Renal pelvis (tissue), 4 donors: ENCODE measurements around the gene PCNP. TPM values are rescaled to one million over a fixed set of nuclear protein-coding genes. Genes with fewer than 3 reads are reported as not detected.
"Not testable (repeated sequence)": the region's sequence is repeated elsewhere in the genome, so short reads cannot be mapped to it uniquely, and the experiment has no call there.

Experiments used
- DNase-seq: peaks from one replicate; pipeline ENCODE4 v3.0.0-alpha.2; 2013
- polyA plus RNA-seq, 3 donors: library from polyadenylated mRNA; unstranded; fragments of 120-200 nt; gene quantifications; one replicate each; pipeline ENCODE4 v1.2.1, GENCODE V29; 2013; ENCODE audit not compliant: insufficient read length in 3 of 3

The PCNP gene
- polyA plus RNA-seq, 3 donors = 183 to 205 (median 188) TPM

GRCh38 chr3:101548527-101549105, 25.4 kb upstream of the PCNP start:
- DNase-seq = no peak

GRCh38 chr3:101549473-101549872, 24.5 kb upstream of the PCNP start:
- DNase-seq = no peak

- not testable (repeated sequence) for DNase-seq
Observed at GRCh38 chr3:101551359-101552081, 22.5 kb upstream of the PCNP start.

GRCh38 chr3:101553381-101553780, 20.6 kb upstream of the PCNP start:
- not testable (repeated sequence) for DNase-seq

- no peak for DNase-seq
Observed at GRCh38 chr3:101556064-101556463, 17.9 kb upstream of the PCNP start.

GRCh38 chr3:101561630-101562328, 12.2 kb upstream of the PCNP start, which contains the start of gene TRMT10C:
TSS of gene TRMT10C (plus strand) at chr3:101561868. CDS start at chr3:101564782, 2,914 bp downstream.
- DNase-seq = peak; percentile 93

- no peak for DNase-seq
Observed at GRCh38 chr3:101567528-101568317, 6.3 kb upstream of the PCNP start.

GRCh38 chr3:101571028-101571895, 2.7 kb upstream of the PCNP start:
- no peak for DNase-seq

- DNase-seq = peak; percentile 56
Observed at GRCh38 chr3:101574388-101575112, 570 bp downstream of the PCNP start.

GRCh38 chr3:101577286-101577685, 3.3 kb downstream of the PCNP start:
- no peak for DNase-seq

- DNase-seq = no peak
Observed at GRCh38 chr3:101588616-101589015, 14.6 kb downstream of the PCNP start.

GRCh38 chr3:101591071-101591470, 17.1 kb downstream of the PCNP start:
- no peak for DNase-seq

GRCh38 chr3:101602731-101603130, 28.8 kb downstream of the PCNP start:
- no peak for DNase-seq

- no peak for DNase-seq
Observed at GRCh38 chr3:101603184-101603583, 29.2 kb downstream of the PCNP start.

GRCh38 chr3:101605398-101605797, 31.4 kb downstream of the PCNP start:
- DNase-seq = not testable (repeated sequence)

- DNase-seq = no peak
Observed at GRCh38 chr3:101611023-101611422, 37.0 kb downstream of the PCNP start.

- not testable (repeated sequence) for DNase-seq
Observed at GRCh38 chr3:101613014-101613413, 39.0 kb downstream of the PCNP start.

- no peak for DNase-seq
Observed at GRCh38 chr3:101615525-101615924, 41.5 kb downstream of the PCNP start.

GRCh38 chr3:101617478-101617877, 43.5 kb downstream of the PCNP start:
- no peak for DNase-seq

GRCh38 chr3:101618726-101619125, 44.7 kb downstream of the PCNP start:
- no peak for DNase-seq
